Uterus (tissue), 4 donors: ENCODE data around the gene HOXB4. TPM values are rescaled to one million over a fixed set of nuclear protein-coding genes. Genes with fewer than 3 reads are reported as not detected.

Source experiments
- DNase-seq, 2 donors: peaks; one replicate each; pipeline ENCODE4 v3.0.0-alpha.2; 2019 to 2020
- H3K27ac ChIP-seq, 2 donors: fragments of 200-600 bp; sonication (generic); 1 replicate in 1 of 2; 2 replicates in 1 of 2; pipeline ENCODE4 v1.5.1; 2016 to 2018
- H3K27me3 ChIP-seq, 2 donors: fragments of 200-600 bp; sonication (generic); one replicate each; pipeline ENCODE4 v1.5.1; 2018 to 2019; ENCODE audit warnings: control low read depth in 1 of 2
- H3K36me3 ChIP-seq, 2 donors: fragments of 200-600 bp; sonication (generic); one replicate each; pipeline ENCODE4 v1.5.1; 2019; ENCODE audit warnings: control low read depth in 1 of 2
- H3K4me1 ChIP-seq, 2 donors: fragments of 200-600 bp; sonication (generic); one replicate each; pipeline ENCODE4 v1.5.1; 2018 to 2019; ENCODE audit warnings: control low read depth in 1 of 2
- H3K4me3 ChIP-seq, 2 donors: fragments of 200-600 bp; sonication (generic); 1 replicate in 1 of 2; 2 replicates in 1 of 2; pipeline ENCODE4 v1.5.1; 2018 to 2019; ENCODE audit warnings: mild to moderate bottlenecking in 1 of 2
- H3K9me3 ChIP-seq, 2 donors: fragments of 200-600 bp; sonication (generic); one replicate each; pipeline ENCODE4 v1.5.1; 2019; ENCODE audit warnings: control low read depth in 1 of 2
- POLR2A ChIP-seq, 2 donors: fragments of 450-650 bp; IDR thresholded peaks; one replicate each; pipeline ENCODE4 v1.6.1; 2016; ENCODE audit warnings: antibody characterized with exemption in 2 of 2, mild to moderate bottlenecking in 1 of 2, moderate library complexity in 1 of 2
- intact Hi-C: fragments of 100-400 bp; cut with DNase I; formaldehyde crosslinking; loops from one replicate; pipeline ENCODE4 v1.15.1; 2023; ENCODE audit warnings: low total_unique reads
- total RNA-seq, 4 donors: library from RNA; depleted of rRNA in 3 of 4; stranded (reverse); fragments of >200 nt in 3 of 4; gene quantifications; one replicate each; pipeline versions ENCODE4 v1.1.0 to v1.2.4, GENCODE V29; 2014 to 2023
- TF ChIP-seq, protein P1 (sequence below), 4 experiments: fragments of 200-600 bp in 2 of 4; fragments of 450-650 bp in 2 of 4; sonication (generic) in 2 of 4; IDR thresholded peaks; one replicate each; pipeline ENCODE4 v1.5.1; 2016 to 2019; ENCODE audit warnings: antibody characterized with exemption in 4 of 4, mild to moderate bottlenecking in 2 of 4, moderate library complexity in 1 of 4
- donor health status: DM: yes; HTN: yes; CAD: no.

Gene HOXB4
- total RNA-seq, 4 donors from 2014 or later: 0.88 to 6.9 (median 5.5) TPM; not detected in 1

DNA sequence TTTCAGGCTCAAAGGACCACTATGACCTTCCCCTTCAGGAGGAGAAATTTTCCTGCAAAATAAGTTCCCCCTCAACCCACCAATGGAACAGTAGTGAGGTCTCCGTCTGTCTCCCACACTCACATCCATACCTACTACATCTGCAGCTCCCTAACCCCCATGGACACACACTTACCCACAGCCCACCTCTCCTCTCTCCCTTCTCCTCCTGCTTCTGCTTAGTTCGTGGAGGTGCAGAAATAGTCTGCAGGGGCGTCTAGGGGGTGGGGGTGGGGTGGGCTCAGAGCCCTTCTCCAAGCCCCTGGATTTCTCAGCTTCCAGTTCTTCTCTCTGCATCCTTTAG, 8.9 kb downstream of the HOXB4 start:
- H3K9me3 ChIP-seq: no peaks in the 10 kb centered on the region
- H3K27ac ChIP-seq: no peak overlapping the region
- no peak for TF ChIP-seq POLR2A (IDR thresholded peaks at IDR 0.05)
- TF ChIP-seq, protein P1, sequence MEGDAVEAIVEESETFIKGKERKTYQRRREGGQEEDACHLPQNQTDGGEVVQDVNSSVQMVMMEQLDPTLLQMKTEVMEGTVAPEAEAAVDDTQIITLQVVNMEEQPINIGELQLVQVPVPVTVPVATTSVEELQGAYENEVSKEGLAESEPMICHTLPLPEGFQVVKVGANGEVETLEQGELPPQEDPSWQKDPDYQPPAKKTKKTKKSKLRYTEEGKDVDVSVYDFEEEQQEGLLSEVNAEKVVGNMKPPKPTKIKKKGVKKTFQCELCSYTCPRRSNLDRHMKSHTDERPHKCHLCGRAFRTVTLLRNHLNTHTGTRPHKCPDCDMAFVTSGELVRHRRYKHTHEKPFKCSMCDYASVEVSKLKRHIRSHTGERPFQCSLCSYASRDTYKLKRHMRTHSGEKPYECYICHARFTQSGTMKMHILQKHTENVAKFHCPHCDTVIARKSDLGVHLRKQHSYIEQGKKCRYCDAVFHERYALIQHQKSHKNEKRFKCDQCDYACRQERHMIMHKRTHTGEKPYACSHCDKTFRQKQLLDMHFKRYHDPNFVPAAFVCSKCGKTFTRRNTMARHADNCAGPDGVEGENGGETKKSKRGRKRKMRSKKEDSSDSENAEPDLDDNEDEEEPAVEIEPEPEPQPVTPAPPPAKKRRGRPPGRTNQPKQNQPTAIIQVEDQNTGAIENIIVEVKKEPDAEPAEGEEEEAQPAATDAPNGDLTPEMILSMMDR (IDR thresholded peaks at IDR 0.05): no peak
- peaks cover 0 to 19% of the 10 kb centered on the region in 2 donors for H3K27me3 ChIP-seq
- H3K4me1 ChIP-seq: peaks cover 0 to 2% of the 10 kb centered on the region in 2 donors
- H3K36me3 ChIP-seq: no peaks in the 10 kb centered on the region
- DNase-seq: no peak
- intact Hi-C loops: no loop called here
- H3K4me3 ChIP-seq: no peak overlapping the region

DNA sequence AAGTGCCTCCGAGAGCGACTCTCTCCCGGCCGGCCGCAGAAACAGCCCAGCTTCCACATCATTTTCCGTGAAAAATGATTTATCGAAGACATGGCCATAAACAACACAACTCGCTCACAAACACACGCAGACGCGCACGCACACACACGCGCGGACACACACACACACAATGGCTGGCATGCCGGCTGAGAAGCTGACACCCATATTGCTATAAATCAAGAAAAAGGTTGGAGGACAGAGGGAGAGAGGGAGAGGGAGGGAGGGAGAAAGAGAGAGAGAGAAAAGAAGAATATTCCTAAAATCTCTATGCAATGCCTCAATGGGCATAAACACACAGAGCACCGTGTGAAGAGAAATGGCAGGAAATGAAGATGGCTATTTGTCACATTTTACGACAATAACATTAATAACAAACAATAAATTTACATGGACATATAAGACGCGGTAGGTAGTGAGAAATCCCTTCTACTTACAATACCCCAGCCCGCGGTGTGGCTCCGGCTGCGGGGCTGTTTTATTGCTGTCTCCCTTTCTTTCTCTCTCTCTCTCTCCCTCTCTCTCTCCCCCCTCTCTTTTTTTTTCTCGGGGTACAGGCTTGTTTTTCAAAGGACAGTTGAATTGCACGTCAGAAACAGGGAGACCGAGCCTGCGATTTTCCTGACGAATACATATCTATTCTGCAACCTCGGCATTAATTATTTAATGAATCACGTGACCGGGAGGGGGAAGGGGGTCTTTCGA, 9.5 kb downstream of the HOXB4 start:
- Histone ChIP-seq H3K9me3 (no peaks in the 10 kb centered on the region), H3K36me3 (no peaks in the 10 kb centered on the region), H3K4me3 (no peak overlapping the region), H3K4me1 (peaks cover 0 to 5% of the 10 kb centered on the region in 2 donors), H3K27me3 (peaks cover 0 to 19% of the 10 kb centered on the region in 2 donors), H3K27ac (peak overlapping the region in 1 of 2 donors; percentile 43)
- TF ChIP-seq, protein P1 (IDR thresholded peaks at IDR 0.05): no peak
- TF ChIP-seq POLR2A (IDR thresholded peaks at IDR 0.05): no peak
- intact Hi-C loops: no loop called here
- no peak for DNase-seq

DNA sequence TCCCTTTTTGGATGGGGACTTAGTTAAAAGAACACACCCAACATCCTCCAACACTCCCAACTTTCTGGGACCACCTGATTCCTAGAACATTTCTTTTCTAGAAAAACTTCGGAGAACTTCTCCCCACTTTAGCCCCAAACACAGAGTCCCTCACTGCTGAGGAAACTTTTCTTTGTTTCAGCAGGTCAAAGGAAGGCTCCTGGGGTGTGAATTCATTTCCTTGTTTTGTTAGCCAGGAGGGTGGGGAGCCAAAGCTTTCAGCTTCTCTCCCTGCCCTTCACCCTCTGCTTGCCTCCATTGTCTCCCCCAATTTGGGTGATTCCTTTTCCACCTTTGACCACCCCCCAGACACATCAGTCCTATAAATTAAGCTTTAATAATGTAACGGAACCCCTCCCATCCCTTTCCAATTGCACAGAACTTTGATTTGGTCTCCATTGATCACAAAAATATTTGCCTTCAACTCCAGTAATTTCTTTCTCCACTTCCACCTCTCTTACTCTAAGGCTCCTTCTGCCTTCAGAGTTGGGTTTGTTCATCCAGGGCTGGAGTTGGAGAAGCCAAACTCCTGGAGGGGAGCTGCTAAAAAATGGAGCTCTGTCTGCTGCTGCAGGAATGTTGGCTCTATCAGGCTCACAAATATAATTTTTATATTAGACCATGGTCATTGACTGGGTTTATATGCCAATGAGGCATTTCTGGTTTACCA, 10.3 kb downstream of the HOXB4 start:
- H3K27me3 ChIP-seq: peaks cover 0 to 19% of the 10 kb centered on the region in 2 donors
- H3K4me1 ChIP-seq: peaks cover 0 to 5% of the 10 kb centered on the region in 2 donors
- intact Hi-C loops: no loop called here

DNA sequence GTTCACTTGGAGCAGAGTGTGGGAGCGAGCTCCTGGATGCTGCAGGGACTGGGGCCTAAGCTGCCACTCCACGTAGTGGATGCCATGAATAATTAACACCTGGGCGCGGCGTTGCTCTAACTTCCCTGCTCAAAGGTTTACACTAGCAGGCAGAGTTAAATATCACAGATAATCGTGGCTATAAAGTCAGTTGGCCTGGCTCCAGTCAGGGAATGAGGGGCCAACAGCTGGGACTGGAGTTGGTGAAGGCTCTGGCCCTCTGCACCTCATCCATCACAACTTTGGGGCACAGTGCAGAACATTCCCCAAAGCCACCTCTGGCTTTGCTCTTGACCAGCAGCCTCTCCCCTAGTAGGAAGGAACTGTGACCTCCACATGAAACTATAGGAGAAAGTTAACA, 10.9 kb downstream of the HOXB4 start:
- Histone ChIP-seq H3K9me3 (no peaks in the 10 kb centered on the region), H3K36me3 (no peaks in the 10 kb centered on the region), H3K4me1 (peaks cover 0 to 5% of the 10 kb centered on the region in 2 donors), H3K27me3 (peaks cover 0 to 19% of the 10 kb centered on the region in 2 donors), H3K27ac (peak overlapping the region in 1 of 2 donors; percentile 45), H3K4me3 (no peak overlapping the region)
- intact Hi-C loops: no loop called here
- no peak for DNase-seq
- no peak for TF ChIP-seq POLR2A (IDR thresholded peaks at IDR 0.05)
- TF ChIP-seq, protein P1 (IDR thresholded peaks at IDR 0.05): no peak

More for the DNA sequence above, 10.3 kb downstream of the HOXB4 start:
- TF ChIP-seq POLR2A (IDR thresholded peaks at IDR 0.05): no peak
- TF ChIP-seq, protein P1 (IDR thresholded peaks at IDR 0.05): no peak
- DNase-seq: no peak
- H3K4me3 ChIP-seq: no peak overlapping the region
- no peaks in the 10 kb centered on the region for H3K9me3 ChIP-seq
- peak overlapping the region in 1 of 2 donors; percentile 45 for H3K27ac ChIP-seq
- no peaks in the 10 kb centered on the region for H3K36me3 ChIP-seq

DNA sequence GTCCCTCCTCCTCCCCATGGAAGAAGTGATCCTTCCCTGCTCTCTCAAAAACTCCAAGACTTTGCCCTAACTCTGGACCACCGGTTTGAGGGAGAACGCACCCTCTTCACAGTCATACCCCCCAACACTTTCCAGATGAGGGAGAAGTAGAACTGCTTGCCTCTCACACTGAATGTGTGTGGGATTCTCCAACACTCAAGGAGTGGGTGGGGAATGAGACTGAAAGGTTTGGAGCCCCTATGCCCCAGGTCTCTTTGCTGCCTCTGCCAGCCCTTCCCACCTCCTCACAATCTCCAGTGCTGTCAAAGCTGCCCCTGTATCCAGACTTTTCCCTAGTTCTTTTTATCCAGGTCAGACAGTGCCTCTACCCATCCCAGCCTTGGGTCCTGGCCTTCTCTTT, 11.4 kb downstream of the HOXB4 start:
- no peak for TF ChIP-seq POLR2A (IDR thresholded peaks at IDR 0.05)
- TF ChIP-seq, protein P1 (IDR thresholded peaks at IDR 0.05): no peak
- H3K27ac ChIP-seq: no peak overlapping the region
- no peak overlapping the region for H3K4me3 ChIP-seq
- no peak for DNase-seq
- intact Hi-C loops: no loop called here
- H3K9me3 ChIP-seq: no peaks in the 10 kb centered on the region
- H3K27me3 ChIP-seq: peaks cover 0 to 19% of the 10 kb centered on the region in 2 donors
- no peaks in the 10 kb centered on the region for H3K36me3 ChIP-seq
- H3K4me1 ChIP-seq: peaks cover 0 to 5% of the 10 kb centered on the region in 2 donors
